ENCODE measurements around the gene TNRC18.

DNA sequence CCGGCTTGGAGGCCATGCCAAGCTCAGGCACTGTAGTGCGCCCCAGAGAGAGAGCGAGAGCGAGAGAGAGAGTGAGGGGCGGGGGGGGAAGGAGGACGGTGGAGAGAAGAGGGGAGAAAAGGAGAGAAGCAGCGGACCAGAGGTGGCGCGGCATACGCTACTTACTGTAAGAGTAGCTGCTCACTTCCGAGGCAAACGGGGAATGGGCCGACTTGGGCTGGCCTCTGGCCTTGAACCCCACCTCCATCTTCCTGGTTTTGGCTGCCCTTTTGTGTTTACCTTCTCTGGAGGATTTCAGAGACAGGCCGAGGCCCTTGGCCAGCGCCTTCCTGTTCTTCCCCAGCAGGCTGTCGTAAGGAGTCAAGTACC is 66.9 kb downstream of the TNRC18 start:
- TF ChIP-seq SUZ12 (IDR thresholded peaks at IDR 0.05; ENCODE audit: extremely low read depth, insufficient read depth, insufficient read length) (no peak), YY1 (IDR thresholded peaks at IDR 0.05; ENCODE audit: insufficient read depth, insufficient read length) (no peak), ZNF274 (IDR thresholded peaks at IDR 0.05; ENCODE audit: low read depth, low read length) (no peak)

All from NT2/D1 (cell line).